Esophagus muscularis mucosa (tissue), 3 donors: ENCODE results near the gene MED26.

Source experiments
- CTCF ChIP-seq, 3 experiments: fragments of 200-600 bp in 2 of 3; fragments of 450-650 bp in 1 of 3; sonication (generic) in 2 of 3; IDR thresholded peaks; one replicate each; pipeline ENCODE4 v1.5.1; 2017 to 2019; ENCODE audit warnings: antibody characterized with exemption in 3 of 3, mild to moderate bottlenecking in 2 of 3, moderate library complexity in 1 of 3
- POLR2A ChIP-seq: fragments of 450-650 bp; IDR thresholded peaks from one replicate; pipeline ENCODE4 v1.6.1; 2017; ENCODE audit warnings: antibody characterized with exemption, moderate library complexity, mild to moderate bottlenecking, low read depth
- POLR2AphosphoS5 ChIP-seq, 2 donors: sonication (generic); formaldehyde crosslinking; IDR thresholded peaks; one replicate each; pipeline ENCODE4 v1.6.1; 2017; ENCODE audit warnings: antibody characterized with exemption in 2 of 2

- no peak for TF ChIP-seq CTCF (IDR thresholded peaks at IDR 0.05)
- no peak for TF ChIP-seq POLR2A
- no peak for TF ChIP-seq POLR2AphosphoS5 (IDR thresholded peaks at IDR 0.05)
Measured at GRCh38 chr19:16613841-16614240, 14.2 kb downstream of the MED26 start.
